Testis (tissue), 2 donors: ENCODE data around the gene FLT4.

ENCODE experiments used
- CTCF ChIP-seq, 3 experiments: fragments of 450-650 bp in 2 of 3; fragments of 200-600 bp in 1 of 3; sonication (generic) in 1 of 3; IDR thresholded peaks; one replicate each; pipeline ENCODE4 v1.5.1; 2016 to 2019; ENCODE audit warnings: antibody characterized with exemption in 3 of 3, mild to moderate bottlenecking in 2 of 3, moderate library complexity in 1 of 3
- POLR2A ChIP-seq: fragments of 450-650 bp; IDR thresholded peaks from one replicate; pipeline ENCODE4 v1.6.1; 2017; ENCODE audit warnings: antibody characterized with exemption, mild to moderate bottlenecking, moderate library complexity

- TF ChIP-seq CTCF (IDR thresholded peaks at IDR 0.05) (no peak), POLR2A (no peak)
Measured at GRCh38 chr5:180609817-180610550, 39.4 kb downstream of the FLT4 start.
